GM12875 (cell line): ENCODE results near the gene TUT4.
"Not testable (repeated sequence)": the region's sequence is repeated elsewhere in the genome, so short reads cannot be mapped to it uniquely, and the experiment has no call there.

ENCODE experiments used
- H3K4me3 ChIP-seq: one replicate; pipeline ENCODE4 v1.5.1; 2011; ENCODE audit warnings: low read depth, low read length, control low read depth
- CTCF ChIP-seq: IDR thresholded peaks from 2 replicates; pipeline ENCODE4 v1.5.1; 2011; ENCODE audit warnings: low read depth, mild to moderate bottlenecking, control low read depth, inconsistent platforms, low read length, moderate library complexity, borderline replicate concordance; ENCODE audit not compliant: insufficient read depth

Gene TUT4

GRCh38 chr1:52585474-52585873 lies 32.6 kb upstream of the TUT4 start:
- no peak overlapping the region for H3K4me3 ChIP-seq

GRCh38 chr1:52582116-52582696 lies 29.3 kb upstream of the TUT4 start:
- no peak overlapping the region for H3K4me3 ChIP-seq
- TF ChIP-seq CTCF, result no peak

More at GRCh38 chr1:52585474-52585873, 32.6 kb upstream of the TUT4 start:
- TF ChIP-seq CTCF, result no peak

- no peak overlapping the region for H3K4me3 ChIP-seq
- TF ChIP-seq CTCF, result no peak
Observed at GRCh38 chr1:52580283-52580682, 27.4 kb upstream of the TUT4 start.

- TF ChIP-seq CTCF, result no peak
- no peak overlapping the region for H3K4me3 ChIP-seq
Observed at GRCh38 chr1:52579415-52579814, 26.5 kb upstream of the TUT4 start.

GRCh38 chr1:52578066-52578465 lies 25.2 kb upstream of the TUT4 start:
- not testable (repeated sequence) for H3K4me3 ChIP-seq

GRCh38 chr1:52576074-52576473 lies 23.2 kb upstream of the TUT4 start:
- H3K4me3 ChIP-seq, result no peak overlapping the region
- TF ChIP-seq CTCF, result no peak

- no peak for TF ChIP-seq CTCF
Observed at GRCh38 chr1:52574594-52574993, 21.7 kb upstream of the TUT4 start.

GRCh38 chr1:52572387-52572786 lies 19.5 kb upstream of the TUT4 start:
- H3K4me3 ChIP-seq, result no peak overlapping the region
- TF ChIP-seq CTCF, result no peak

More at GRCh38 chr1:52574594-52574993, 21.7 kb upstream of the TUT4 start:
- no peak overlapping the region for H3K4me3 ChIP-seq
